HG02798 (cell line): Measurements from ENCODE around the gene PRKN.

Experiments used
- ATAC-seq: cut with Tn5 transposase; IDR thresholded peaks from one replicate; pipeline ENCODE4 v1.9.1; 2021; ENCODE audit warnings: mild to moderate bottlenecking; ENCODE audit not compliant: unreplicated experiment, poor library complexity

The PRKN gene

GRCh38 chr6:161954699-161955276 is 772.8 kb downstream of the PRKN start:
- ATAC-seq = no peak

GRCh38 chr6:161954077-161954476 is 773.5 kb downstream of the PRKN start:
- ATAC-seq = no peak

- ATAC-seq = no peak
Observed at GRCh38 chr6:161951126-161951525, 776.4 kb downstream of the PRKN start.

DNA sequence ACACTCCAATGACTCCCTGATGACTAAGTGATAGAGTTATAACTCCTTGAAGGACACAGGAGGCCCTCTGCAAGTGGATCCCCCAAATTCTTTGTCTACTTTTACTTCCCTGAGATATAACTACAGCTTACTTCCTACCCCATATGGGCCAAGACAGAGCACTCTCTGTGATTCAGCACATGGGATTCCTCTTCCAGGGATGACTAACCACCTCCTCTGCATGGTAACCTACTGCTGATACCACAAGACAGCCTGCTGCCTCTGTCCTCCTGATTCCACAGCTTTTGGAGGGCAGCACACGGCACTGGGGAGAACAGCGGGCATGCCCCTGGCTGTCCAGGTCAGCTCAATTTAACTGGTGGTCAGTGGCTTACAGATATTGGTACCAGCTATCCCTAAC is 778.0 kb downstream of the PRKN start:
- ATAC-seq = no peak

- no peak for ATAC-seq
Observed at GRCh38 chr6:161948462-161948861, 779.1 kb downstream of the PRKN start.

- ATAC-seq = no peak
Observed at GRCh38 chr6:161947371-161947770, 780.2 kb downstream of the PRKN start.

DNA sequence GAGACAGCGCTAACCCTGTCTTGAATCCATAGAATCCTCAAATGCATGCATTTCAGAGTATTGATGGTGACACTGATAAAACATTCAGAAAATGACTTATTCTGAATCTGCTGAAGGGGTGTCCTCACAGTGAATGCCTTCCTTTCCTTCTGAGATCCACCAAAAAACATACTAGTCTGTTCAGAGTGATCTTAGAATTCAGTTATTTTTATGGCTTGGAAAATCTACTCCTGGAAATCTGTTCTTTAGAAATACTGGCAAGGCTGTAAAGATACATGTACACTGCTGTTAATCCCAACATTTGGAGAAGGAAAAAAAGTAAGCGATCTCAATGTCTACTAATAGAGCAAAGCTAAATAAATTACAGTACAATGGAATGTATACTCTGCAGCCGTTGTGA is 781.1 kb downstream of the PRKN start:
- no peak for ATAC-seq

GRCh38 chr6:161943561-161943960 is 784.0 kb downstream of the PRKN start:
- ATAC-seq = no peak

GRCh38 chr6:161941565-161941964 is 786.0 kb downstream of the PRKN start:
- no peak for ATAC-seq

GRCh38 chr6:161940519-161940918 is 787.0 kb downstream of the PRKN start:
- no peak for ATAC-seq

- no peak for ATAC-seq
Observed at GRCh38 chr6:161926324-161926723, 801.2 kb downstream of the PRKN start.

DNA sequence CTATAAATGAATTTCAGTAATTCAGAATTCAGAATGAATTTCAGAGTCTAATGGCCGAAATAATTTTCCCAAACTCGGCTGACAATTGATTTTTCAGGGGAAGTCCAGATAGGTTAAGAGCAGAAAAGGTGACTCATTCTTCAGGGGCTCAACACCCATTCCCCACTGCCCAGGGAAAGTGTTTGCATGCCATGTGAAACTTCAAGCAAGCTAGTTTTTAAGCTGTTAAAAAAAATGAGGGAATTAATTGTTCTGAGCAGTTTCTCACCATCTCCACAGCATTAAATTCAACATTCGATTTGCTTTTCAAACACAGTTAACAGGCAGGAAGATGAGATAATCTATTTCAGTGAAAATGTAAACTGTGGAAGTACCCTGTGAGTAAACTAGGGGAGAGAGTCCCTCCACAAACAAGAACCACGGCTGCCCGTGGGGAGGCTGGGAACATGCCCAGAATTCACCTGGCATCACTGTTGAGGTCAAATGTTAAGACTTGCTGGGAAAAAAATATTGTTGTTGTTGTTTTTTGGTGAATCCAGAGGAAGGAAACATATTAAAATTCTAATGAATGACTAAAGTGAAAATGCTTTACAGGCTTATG is 803.0 kb downstream of the PRKN start:
- no peak for ATAC-seq

GRCh38 chr6:161922631-161923119 is 804.9 kb downstream of the PRKN start:
- peak; percentile 52 for ATAC-seq

GRCh38 chr6:161921602-161922395 is 805.8 kb downstream of the PRKN start:
- no peak for ATAC-seq

DNA sequence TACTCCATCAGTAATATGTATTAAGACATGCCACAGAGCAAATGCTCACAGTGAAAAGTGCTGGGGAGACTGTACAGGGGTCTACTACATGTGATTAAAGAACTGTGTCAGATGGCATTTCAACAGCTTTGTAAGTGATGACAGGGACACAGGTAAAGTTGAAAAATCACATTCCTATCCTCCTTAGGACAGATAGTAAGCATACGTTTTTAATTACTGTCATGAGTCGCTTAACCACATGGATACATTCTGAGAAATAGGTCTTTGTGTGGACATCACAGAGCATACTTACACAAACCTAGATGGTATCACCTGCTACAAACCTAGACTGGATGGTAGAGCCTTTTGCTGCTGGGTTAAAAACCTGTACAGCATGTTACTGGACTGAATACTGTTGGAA is 807.9 kb downstream of the PRKN start:
- no peak for ATAC-seq

DNA sequence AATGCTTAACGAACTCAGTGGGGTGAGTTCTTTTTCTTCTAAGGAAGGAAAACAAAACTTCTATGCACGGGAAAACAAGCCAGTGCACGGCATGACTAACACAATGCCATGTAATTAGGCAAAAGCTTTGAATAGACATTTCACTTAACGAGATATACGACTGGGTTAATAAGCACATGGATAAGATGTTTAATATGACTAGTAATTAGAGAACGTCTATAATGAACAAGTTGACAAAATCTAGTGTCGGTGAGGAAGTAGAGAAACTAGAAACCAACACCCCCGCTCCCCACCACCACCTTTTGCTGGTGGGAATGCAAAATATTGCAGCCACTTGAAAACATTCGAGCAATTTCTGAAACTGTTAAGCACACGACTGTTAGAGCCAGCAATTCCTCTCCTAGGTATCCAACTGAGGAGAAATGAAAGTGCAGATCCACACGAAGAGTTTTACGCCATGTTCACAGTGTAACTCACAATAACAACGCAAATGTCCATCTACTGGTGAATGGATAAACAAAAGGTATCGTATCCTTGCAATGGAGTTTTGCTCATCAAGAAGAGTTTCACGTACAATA is 808.8 kb downstream of the PRKN start:
- ATAC-seq = no peak

DNA sequence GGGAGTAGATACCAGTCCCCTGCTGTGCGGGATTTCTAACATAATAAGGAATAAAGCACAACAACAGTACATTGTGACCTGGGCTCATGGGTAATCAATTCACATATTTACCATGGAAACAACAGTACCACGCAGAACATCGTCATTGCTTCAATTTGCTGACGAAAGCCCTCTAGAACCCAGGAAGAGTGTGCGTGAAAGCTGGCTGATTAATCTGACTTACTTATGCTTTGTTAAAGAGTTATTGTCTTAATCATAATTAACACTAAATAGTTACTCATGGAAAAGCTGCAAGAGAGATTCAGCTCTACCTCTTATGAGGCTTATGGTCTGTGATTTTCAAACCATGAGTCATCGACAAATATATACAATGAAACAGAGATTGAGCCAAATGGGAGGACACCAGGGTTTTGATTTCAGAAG is 809.4 kb downstream of the PRKN start:
- ATAC-seq = no peak

- ATAC-seq = no peak
Observed at GRCh38 chr6:161917645-161918044, 809.9 kb downstream of the PRKN start.

DNA sequence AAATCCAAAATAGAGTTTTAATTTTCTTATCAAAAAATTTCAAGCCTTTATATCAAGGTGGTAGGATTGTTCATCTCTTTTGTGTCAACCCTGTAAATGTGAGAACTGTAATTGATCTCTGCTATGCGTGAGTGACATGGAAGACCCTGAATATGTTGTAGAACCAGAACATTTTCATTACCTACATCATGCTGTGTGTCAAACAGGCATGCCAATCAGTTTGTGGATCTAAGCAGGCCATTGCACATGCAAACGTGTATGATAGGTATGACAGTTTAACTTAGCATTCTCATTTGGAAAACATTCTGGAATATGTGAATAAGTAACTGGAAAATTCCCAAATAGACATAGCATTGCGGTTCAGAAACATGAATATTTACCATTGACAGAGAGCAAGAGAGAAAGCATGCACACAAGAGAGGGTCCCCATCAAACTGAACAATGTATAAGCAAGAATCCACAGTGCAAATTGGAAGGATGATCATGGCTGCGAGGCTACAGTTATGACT is 812.1 kb downstream of the PRKN start:
- no peak for ATAC-seq

DNA sequence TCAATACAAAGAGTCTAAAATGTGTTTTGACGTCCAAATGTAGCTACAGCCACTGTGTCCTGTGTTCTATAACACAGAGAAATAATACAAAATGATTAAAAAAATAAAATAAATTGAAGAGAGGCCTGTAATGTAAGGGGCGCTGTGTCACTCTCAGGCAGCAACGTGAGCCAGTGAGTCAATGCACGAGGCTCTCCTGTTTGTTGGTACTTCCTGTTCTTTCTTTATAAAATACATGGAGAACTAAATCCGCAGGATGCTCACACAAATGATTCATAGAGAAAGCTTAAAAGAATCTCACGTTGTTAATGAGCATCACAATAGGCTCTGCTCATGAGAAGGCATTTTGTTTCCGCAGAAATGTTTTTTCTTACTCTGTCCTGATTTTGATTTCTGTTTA is 818.7 kb downstream of the PRKN start:
- ATAC-seq = no peak

DNA sequence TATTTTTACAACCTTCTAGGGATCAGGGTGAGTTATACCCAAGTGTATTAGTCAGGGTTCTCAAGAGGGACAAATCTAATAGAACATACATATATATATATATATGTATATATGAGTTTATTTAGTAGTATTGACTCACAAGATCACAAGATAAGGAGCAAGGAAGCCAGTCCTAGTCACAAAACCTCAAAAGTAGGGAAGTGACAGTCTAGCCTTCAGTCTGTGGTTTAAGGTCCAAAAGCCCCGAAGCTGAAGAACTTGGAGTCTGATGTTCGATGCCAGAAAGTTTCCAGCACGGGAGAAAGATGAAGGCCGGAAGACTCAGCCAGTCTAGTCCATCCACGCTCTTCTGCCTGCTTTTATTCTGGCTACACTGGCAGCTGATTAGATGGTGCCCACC is 821.0 kb downstream of the PRKN start:
- ATAC-seq = no peak
